NCI-H1694 (cell line): Measurements from ENCODE around the gene MR1.

Source experiments
- DNase-seq: peaks from one replicate; lab custom pipeline; 2025; lab: John Stamatoyannopoulos, UW

MR1 gene

DNA sequence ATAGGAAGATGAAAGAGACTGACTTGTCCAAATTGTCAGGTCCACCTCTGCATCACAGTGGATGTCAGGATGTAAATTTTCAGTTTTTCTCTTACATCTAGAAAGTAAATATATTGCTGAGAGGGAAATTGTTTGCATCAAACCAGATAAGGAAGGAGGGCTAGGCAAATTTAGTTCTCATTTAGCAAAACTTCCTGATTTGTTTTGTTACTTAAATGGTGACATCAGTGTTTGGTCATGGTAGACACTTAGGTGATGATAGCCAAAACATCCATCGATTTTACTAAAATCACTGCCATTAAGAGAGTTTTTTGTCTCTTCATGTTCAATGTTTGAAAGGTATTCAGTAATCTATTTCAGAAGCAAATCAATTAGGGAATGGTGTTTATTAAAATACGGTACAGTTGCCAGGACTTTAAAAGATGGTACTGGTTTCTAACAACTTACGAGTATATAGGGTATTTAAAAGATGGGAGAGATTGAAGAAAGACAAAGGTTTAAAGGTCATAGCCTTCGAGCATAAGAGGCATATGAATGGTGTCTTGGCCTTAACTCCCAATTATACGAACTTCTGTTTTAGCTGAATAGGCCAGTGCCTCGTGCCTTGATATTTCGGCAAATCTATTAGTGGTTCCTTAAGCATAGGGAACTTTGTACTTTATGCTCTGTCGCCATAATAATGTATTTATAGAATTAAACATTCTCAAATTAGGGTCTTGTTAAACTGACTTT lies 57.7 kb downstream of the MR1 start:
- no peak for DNase-seq

DNA sequence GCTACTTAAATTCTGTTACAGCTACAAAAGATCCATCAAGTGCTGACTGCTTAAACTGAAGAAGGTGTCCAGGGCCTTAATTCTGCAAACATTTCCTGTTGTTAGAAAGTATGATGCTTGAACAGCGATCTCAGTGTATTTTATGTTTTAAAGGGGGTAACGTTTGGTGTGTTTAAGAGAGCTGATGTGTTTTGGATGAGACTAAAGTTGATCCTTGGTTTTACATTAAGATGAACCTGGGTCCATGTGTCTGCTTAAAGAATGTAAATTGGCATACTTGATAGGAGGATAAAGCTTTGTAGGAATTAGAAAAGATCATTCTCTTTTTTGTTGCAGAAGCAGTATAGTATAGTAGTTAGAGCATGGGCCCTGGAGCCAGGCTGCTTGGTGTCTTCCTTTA lies 58.3 kb downstream of the MR1 start:
- DNase-seq, result no peak

DNA sequence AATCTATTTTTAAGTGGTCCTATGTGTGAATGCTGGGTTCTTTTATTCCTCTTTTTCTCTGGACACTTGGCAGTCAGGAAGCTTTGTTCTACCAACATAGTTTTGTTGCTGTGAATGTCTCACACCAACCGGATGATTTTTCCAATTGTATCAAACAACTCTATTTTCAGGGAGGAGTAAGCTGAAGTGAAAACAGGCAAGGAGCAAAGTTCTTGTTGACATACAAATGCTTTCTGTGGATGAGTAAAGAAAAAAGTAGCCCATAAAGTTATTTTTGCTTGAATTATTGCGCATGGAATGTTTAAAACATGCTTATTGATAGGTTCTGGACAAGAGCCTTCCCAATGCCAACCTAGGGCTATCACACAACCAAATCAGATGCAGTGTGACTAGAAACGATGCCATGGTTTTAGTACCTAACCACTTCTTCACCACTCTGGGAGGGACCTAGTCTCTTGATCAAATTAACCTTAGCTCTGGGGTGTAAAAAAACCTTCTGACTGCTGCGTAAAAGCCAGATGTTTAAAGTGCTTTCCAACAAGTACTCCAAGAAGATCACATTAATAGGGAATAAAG lies 59.2 kb downstream of the MR1 start:
- no peak for DNase-seq

DNA sequence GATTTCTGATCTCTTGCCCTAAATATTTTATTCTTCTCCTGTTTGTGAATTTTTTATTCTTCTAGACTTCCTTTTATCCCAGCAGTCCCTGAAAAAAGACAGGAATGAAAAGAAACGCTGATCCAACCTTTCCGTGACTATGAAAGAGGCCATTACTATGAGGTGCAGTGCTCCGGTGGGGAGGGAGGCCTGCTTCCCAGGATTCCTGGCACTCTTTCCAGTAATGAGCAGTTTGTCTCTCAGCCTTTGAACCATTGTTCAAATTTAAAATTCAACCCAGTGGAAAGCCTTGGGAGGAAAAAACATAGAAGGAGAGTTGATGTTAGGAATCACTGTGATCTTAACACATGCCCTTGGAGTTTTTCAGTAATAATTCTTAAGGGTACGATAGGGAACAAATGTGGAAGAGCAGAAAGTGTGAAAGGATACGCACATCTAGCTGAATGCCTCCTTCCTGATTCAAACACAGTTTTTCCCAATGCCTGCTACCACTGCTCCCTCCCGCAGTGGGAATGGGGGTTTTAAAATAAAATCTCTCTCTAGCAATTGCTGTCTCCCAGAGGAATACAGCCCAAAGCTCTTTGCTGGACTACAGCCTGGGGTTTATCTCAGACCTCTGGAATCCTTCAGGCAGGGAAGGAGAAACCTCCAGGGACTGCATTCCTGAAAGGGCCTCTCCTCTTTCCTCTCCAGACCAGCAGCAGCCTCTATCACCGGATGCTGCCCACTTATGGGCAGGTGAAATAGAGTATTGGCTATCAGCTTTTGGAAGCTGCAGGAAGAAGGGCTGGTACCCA lies 60.8 kb downstream of the MR1 start:
- DNase-seq, result no peak

DNA sequence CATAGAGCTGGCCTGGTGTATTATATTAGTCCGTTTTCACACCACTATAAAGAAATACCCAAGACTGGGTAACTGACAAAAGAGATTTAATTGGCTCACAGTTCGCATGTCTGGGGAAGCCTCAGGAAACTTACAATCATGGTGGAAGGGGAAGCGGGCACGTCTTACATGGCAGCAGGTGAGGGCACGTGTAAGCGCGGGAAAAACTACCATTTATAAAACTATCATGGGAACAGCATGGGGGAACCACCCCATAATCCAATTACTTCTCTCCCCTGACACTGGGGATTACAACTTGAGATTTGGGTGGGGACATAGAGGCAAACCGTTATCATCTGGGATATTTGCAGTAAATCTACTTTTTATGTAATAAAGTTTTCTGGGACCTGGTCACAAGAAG lies 61.5 kb downstream of the MR1 start:
- no peak for DNase-seq

DNA sequence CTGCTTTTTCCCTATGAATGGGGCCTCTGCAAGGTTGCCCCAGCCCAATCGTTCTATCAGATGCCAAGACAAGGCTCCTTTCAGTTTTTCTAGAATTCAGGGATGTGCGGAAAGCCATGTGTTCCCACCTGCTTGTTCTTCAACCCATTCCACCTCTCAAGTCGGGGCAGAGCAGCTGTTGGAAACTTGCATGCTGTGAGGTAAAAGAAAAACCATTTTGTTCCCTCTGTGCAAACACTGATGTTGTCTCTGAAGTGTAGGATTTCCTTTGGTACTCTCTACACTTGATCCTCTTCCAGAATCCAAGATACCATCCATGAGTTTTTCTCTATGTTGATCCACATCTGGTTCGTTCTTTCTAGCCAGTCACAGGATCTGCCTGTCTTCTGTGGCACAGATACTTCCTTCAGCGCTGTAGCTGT lies 62.0 kb downstream of the MR1 start:
- DNase-seq, result no peak

DNA sequence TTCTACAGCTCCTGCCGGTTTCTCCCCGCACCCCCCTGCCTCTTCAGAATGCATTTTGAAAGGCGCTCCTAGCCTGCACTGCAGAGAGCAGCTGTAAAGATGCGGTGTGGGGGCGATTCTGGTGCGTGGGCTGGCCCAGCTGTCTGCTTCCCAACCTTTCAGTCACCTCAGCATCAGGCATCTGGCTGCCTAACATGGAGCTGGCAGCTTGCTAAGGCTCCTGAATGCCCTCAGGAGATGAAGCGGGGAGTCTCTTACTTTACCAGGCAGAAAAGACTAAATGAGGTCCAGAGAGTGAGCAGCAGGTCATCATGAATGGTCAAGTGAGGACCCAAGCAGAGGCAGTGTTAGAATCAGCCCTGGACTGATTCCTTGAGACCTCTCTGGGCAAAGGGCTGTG lies 63.5 kb downstream of the MR1 start:
- DNase-seq, result peak; percentile 57

DNA sequence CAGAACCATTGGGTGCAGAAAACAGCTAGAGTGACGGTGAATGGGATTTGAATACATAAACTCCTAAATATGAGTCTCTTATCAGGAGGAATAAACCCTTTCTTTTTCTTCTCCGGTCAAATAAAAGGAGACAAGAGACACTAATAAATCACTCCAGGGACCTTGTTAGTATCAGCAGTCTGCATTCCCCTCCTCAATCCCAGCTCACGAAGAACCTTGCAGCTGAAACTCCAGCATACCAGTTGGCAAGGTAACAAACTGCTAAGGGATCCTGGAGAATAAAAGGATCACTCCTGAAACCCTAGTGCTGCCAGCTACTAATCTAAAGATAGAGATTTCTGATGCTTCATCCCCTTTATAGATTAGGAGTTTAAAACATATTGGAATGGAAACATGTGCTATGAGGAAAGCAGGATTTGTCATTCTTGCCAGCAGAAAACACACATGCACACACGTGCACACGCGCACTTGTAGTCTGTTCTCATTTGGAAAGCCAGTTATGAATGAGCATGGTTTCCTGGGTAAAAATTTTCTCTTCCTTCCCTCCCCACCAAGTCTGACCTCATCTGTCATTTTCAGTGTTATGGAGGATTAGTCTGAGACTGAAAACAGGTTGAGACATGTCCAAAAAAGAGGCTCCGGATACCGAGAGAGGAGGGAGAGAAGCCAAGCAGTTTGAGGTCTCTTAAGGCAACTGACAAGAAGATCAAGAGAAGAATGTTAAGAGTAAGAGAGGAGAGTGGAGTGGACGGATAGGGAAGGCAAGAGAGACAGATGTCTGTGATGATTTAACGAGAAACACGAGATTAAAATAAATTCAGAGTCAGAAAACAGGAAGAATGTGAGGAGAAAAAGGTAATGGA lies 65.6 kb downstream of the MR1 start:
- DNase-seq, result peak; percentile 43

DNA sequence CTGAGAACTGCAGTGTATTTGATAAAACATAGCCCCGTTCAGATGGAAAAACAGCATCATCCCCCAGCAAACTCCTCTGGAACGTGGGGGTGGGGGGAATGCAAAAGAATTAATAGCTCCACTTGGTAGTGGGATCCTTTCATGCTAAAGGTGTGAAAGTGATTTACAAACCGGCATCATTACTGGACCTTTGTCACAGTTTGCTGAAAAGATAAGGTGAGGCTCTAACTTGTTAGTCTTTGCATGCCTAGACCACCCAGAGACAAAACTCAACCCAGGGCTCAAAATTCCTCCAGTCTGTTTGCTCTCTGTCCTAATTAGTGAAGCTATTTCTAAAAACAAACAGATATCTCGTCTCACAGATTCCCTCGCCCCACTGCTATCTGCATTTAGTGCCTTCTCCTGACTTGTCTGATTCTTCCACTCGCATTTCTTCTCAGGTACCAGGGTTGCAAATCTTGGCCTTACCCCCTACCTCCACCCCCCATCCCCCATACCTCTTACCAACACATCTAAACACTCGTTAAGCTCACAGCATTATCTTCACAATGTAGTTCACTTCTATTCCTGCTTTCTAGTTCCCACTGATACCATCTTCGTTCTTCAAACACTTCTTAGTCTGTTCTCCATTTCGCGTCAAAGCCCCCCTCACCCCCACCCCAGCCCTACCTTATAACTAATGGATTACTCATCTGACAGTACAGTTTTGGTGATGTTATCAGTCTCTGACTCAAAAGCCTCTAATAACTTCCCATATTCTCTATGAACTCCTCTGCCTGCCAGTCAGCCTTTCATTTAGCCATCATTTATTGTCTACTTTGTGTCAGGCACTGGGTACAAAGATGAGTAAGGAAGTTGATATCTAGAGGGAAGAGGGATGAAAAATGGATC lies 66.5 kb downstream of the MR1 start:
- no peak for DNase-seq

DNA sequence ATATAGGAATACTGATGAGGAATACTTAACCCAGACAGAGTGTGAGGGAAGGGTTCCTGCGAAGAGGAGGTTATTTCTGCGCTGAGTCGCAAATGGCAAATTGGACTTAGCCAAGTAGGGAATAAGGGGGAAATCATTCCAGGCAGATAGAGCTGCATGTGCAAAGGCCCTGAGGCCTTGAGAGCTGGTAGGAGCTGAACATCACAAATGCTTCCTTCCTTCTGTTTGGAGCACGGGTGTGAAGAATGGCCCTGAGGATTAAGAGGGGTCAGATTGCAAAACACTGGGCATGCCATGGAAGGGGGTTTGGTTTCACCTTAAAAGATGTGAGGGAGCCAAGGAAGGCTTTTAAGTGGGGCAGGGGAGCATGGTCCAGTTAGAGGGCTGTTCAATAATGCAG lies 67.2 kb downstream of the MR1 start:
- DNase-seq, result no peak

DNA sequence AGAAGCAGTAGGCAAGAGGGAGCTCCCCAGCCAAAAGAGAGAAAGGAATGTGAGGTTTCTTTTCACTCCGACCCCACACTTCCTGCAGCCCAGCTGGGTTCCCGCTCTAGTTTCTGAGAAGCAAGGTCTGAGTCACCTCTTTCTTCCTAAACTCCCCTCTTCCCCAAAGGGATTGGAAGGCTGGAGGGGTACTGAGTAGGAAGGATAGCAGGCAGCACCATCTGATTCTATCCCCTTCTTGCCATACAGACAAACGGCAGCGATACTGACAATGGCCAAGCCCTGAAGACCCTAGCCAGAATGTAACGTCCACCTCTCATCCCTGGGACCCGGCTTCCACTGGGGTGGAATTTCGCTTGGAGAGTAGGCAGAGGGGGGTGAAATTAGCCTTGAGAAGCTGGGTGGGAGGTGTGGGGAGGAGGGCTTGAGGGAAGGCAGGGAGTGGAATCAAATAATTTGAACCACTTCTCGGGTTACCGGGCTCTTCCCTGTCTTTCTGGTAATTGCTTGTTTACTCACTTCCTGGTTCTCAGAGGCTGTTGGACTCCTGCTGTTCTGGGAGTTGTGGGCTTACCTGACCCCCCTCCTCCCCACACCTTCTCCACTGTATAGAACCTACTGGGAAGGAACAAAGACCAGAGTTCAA lies 67.9 kb downstream of the MR1 start:
- DNase-seq, result no peak

DNA sequence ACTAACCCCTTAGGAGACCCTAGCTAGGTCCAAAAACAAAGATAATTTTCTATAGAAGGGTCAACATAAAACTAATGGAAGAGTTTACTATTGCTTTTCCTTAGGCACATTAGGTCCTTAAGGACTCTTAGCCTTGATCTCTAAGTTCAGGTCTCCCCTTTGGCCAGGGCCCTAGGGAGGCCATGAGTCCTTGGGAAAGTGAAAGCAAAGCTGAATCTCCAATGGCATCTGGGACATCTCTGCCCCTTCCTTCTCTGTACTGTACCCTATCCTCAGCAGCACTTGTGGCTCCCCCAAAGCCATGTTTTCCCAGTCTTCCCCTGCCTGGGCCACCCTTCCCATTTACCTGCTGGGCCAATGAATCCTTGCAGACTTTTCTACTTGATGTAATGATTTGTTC lies 69.1 kb downstream of the MR1 start:
- no peak for DNase-seq

DNA sequence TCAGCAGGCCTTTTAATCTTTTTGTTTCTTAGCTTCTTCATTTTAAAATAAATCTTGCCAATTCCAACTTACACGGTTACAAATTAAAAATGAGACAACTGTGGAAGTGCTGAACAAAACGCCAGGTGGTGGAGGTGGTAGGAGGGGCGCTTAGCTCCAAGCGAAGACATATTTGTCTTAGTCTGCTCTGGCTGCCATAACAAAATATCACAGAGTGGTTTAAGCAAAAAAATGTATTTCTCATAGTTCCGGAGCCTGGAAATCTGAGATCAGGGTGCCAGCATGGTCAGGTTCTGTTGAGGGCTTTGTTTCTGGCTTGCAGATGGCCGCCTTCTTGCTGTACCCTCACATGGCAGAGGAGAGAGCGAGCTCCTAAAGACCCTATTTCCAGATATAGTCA lies 69.6 kb downstream of the MR1 start:
- DNase-seq, result no peak

DNA sequence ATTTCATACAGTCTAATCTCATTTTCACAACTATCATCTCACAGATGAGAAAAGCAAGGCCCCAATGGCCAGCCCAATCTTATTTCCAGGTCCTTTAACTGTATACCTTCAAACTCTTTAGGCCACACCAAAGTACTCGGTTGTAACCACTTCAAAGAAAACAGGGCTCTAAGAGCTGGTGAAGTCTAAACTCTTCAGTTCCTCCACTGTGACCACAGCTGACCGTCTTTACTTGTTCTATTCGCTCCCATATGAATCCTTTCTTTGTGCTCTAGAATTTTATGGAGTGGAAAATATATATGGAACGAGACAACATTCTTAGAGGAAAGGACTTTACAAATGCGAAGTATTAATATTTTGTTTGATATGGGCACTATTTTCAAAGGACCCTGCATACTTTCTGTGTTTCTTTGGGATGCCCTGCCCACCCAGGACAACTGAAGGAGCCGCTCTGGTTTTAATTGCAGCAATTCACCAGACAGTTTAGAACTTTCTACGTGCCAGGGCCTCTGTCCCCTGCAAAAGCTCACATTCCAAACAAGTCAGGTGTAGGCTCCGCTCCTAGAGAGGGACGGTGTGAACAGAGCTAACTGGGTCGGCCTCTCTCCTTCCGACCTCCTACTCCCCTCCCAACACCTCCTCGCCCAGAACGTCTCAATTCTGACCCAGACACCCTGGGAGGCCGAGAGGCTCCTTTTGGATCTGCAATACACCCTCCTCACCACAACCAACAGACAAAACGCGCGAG lies 70.4 kb downstream of the MR1 start:
- no peak for DNase-seq

DNA sequence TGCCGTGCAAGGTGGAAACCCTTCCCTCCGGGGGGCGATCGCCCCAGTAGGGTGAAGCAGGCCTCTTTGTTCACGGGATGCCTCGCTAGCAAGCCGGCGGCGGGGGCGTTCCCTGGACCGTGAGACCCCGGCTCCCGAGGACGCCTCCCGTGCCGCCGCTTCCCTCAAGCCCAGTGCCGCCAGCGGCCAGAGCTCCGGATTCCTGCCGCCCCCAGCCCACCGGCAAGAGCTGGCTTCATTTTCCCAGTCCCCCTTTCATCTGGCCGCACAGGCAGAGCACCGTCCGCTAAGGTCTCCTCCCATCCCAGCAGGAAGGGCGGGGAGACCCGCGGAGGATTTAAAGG lies 71.0 kb downstream of the MR1 start:
- peak; percentile 24 for DNase-seq

DNA sequence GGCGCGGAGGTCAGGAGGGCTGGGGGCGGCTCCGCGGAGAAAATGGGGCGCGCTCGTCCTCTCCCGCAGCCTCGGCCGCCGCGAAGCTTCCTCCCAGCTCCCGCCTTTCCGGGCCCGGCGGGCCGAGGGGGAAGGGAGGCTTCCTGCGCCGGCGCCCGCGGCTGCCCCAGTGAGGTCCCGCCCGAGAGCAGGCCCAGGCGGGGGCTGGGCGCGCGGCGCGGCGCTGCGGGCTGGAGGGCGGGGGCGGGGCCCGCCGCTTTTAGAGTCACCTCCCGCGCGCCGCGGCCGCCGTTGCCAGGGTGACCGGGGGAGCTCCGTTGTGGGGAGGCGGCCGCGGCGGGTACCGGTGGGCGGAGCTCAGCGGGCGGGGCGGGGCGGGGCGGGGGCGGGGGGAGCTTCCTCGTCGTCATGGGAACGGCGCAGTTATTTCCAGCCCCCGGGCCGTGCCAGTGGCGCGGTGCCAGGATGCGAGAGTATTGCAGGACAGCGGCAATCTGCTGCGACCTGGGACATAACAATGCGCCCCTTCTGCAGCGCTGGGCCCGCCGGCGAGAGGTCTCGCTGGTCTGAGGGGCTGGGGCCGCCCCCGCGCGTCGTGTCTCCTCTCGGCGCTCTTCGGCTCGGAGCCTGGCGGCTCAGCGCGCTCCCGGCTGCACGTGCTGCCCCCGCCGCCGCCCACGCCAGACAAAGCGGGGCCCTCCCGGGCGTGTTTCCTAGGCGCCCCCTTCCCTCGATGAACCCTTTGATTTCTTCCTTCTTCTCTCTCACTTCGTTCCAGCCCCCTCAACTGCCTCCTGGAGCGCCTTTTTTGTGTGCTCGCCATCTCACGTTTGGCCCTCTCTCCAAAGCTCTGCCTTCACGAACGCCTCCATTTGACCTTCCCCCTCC lies 71.6 kb downstream of the MR1 start:
- DNase-seq, result peak; percentile 66

DNA sequence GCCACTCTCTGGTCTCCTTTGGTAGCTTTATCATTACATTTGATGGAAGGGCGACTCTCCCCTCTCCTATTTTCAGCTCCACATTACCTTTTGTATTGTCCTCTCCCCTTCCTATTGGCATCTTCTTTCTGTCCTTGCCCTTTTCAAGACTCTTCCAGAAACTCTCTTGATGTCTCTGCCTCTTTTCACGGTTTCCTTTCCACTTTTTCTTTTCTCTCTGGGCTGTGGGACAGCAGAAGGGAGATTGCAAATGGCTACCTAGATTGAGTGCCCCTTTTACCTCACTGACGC lies 72.2 kb downstream of the MR1 start:
- DNase-seq, result no peak

DNA sequence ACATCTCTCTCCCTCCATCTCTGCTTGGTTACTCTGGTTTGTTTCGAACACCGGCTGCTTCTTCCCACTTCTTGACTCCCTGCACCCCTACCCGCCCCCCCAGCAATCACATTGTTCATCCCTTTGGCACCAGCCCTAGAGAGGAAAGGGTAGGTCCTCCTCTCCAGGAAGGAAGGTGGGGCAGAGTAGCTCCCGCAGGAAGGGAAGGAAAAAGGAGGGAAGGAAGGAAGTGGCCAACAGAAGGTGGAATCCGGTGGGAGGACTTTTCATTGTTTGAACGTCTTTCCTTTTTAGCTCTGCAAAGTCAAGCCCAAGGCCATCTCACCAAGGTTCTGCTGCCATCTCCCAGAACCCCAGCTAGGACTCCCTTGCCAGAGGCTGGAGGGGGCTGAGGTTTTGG lies 72.7 kb downstream of the MR1 start:
- DNase-seq, result no peak

DNA sequence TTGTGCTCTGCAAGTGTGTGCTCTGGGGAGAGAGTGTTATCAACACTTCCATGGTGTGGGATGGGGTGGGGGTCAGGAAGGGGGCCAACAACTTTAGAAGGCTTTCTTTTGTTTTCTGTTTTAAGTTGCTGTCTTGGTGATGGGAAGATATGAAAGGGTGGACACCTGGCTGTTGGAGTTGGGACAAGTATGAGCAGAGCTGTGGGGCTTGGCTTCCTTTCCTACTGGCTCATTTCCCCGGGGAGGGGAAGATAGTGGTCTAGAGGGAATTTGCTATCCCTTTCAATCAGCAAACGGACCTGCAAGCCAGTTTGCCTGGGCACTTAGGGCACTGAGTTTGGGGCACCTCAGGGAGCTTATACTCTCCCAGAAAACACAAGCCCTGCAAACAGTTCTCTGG lies 73.9 kb downstream of the MR1 start:
- no peak for DNase-seq
